GM21786 (cell line): Measurements from ENCODE around the gene FXYD1.
"Not testable (repeated sequence)": the region's sequence is repeated elsewhere in the genome, so short reads cannot be mapped to it uniquely, and the experiment has no call there.

Source experiments
- ATAC-seq: cut with Tn5 transposase; IDR thresholded peaks from one replicate; pipeline ENCODE4 v1.9.1; 2021; ENCODE audit not compliant: unreplicated experiment

The FXYD1 gene

GRCh38 chr19:35141837-35142605 is 3.4 kb downstream of the FXYD1 start:
- ATAC-seq, result no peak

GRCh38 chr19:35142606-35143230 is 4.1 kb downstream of the FXYD1 start:
- ATAC-seq, result no peak

- no peak for ATAC-seq
Observed at GRCh38 chr19:35143231-35143715, 4.6 kb downstream of the FXYD1 start, which contains the start of gene FXYD7. TSS of gene FXYD7 (plus strand) at chr19:35143255. CDS start at chr19:35143334, 79 bp downstream.

GRCh38 chr19:35143818-35144217 is 5.2 kb downstream of the FXYD1 start:
- ATAC-seq, result no peak

- no peak for ATAC-seq
Observed at GRCh38 chr19:35144259-35144599, 5.6 kb downstream of the FXYD1 start.

GRCh38 chr19:35144600-35145436 is 6.2 kb downstream of the FXYD1 start:
- no peak for ATAC-seq

- no peak for ATAC-seq
Observed at GRCh38 chr19:35146746-35147459, 8.3 kb downstream of the FXYD1 start.

GRCh38 chr19:35149463-35149862 is 10.8 kb downstream of the FXYD1 start:
- ATAC-seq, result no peak

- no peak for ATAC-seq
Observed at GRCh38 chr19:35150445-35150844, 11.8 kb downstream of the FXYD1 start.

- ATAC-seq, result no peak
Observed at GRCh38 chr19:35151273-35152065, 12.8 kb downstream of the FXYD1 start.

GRCh38 chr19:35153129-35153522 is 14.5 kb downstream of the FXYD1 start:
- ATAC-seq, result not testable (repeated sequence)

- no peak for ATAC-seq
Observed at GRCh38 chr19:35153701-35154524, 15.3 kb downstream of the FXYD1 start.

- no peak for ATAC-seq
Observed at GRCh38 chr19:35154525-35155406, 16.1 kb downstream of the FXYD1 start, which contains the start of gene FXYD5. TSS of gene FXYD5 (plus strand) at chr19:35154735. CDS start at chr19:35155551, 816 bp downstream.

GRCh38 chr19:35155441-35155840 is 16.8 kb downstream of the FXYD1 start:
- no peak for ATAC-seq

GRCh38 chr19:35155981-35156672 is 17.5 kb downstream of the FXYD1 start:
- no peak for ATAC-seq

- no peak for ATAC-seq
Observed at GRCh38 chr19:35156673-35157014, 18.0 kb downstream of the FXYD1 start.

- ATAC-seq, result no peak
Observed at GRCh38 chr19:35157431-35157830, 18.8 kb downstream of the FXYD1 start.

- no peak for ATAC-seq
Observed at GRCh38 chr19:35159606-35160005, 21.0 kb downstream of the FXYD1 start.
